Tibial nerve (tissue), 4 donors: ENCODE data around the gene PPRC1.

ENCODE experiments used
- CTCF ChIP-seq, 5 experiments: fragments of 200-600 bp in 3 of 5; fragments of 450-650 bp in 2 of 5; sonication (generic) in 3 of 5; IDR thresholded peaks; one replicate each; pipeline ENCODE4 v1.5.1; 2016 to 2019; ENCODE audit warnings: antibody characterized with exemption in 5 of 5, mild to moderate bottlenecking in 3 of 5, moderate library complexity in 2 of 5
- EP300 ChIP-seq, 2 donors: sonication (generic); formaldehyde crosslinking; IDR thresholded peaks; one replicate each; pipeline ENCODE4 v1.6.1; 2017; ENCODE audit warnings: antibody characterized with exemption in 2 of 2, mild to moderate bottlenecking in 1 of 2
- POLR2A ChIP-seq, 2 donors: fragments of 450-650 bp; IDR thresholded peaks; one replicate each; pipeline ENCODE4 v1.6.1; 2017; ENCODE audit warnings: antibody characterized with exemption in 2 of 2, mild to moderate bottlenecking in 2 of 2, moderate library complexity in 2 of 2

GRCh38 chr10:102115775-102116174 is 17.1 kb upstream of the PPRC1 start:
- no peak for TF ChIP-seq POLR2A (IDR thresholded peaks at IDR 0.05)
- no peak for TF ChIP-seq CTCF (IDR thresholded peaks at IDR 0.05)
- TF ChIP-seq EP300 (IDR thresholded peaks at IDR 0.05): no peak
